ENCODE results near the gene WDFY1.

Gene WDFY1

GRCh38 chr2:223981241-223981640 is 36.1 kb upstream of the WDFY1 start:
- TF ChIP-seq CTCF (conservative IDR thresholded peaks at IDR 0.05; ENCODE audit: control insufficient read depth, insufficient read depth, low read depth, low read length), result no peak
- DNase-seq (ENCODE audit: low read depth), result no peak
- H3K4me3 ChIP-seq (ENCODE audit: control insufficient read depth, low read depth, low read length), result no peak overlapping the region

GRCh38 chr2:223980803-223981202 is 35.7 kb upstream of the WDFY1 start:
- no peak overlapping the region for H3K4me3 ChIP-seq (ENCODE audit: control insufficient read depth, low read depth, low read length)
- DNase-seq (ENCODE audit: low read depth), result no peak

GRCh38 chr2:223980397-223980735 is 35.2 kb upstream of the WDFY1 start:
- no peak for TF ChIP-seq CTCF (conservative IDR thresholded peaks at IDR 0.05; ENCODE audit: control insufficient read depth, insufficient read depth, low read depth, low read length)
- no peak overlapping the region for H3K4me3 ChIP-seq (ENCODE audit: control insufficient read depth, low read depth, low read length)
- no peak for DNase-seq (ENCODE audit: low read depth)

More at GRCh38 chr2:223980803-223981202, 35.7 kb upstream of the WDFY1 start:
- no peak for TF ChIP-seq CTCF (conservative IDR thresholded peaks at IDR 0.05; ENCODE audit: control insufficient read depth, insufficient read depth, low read depth, low read length)

GRCh38 chr2:223979730-223980396 is 34.7 kb upstream of the WDFY1 start:
- no peak overlapping the region for H3K4me3 ChIP-seq (ENCODE audit: control insufficient read depth, low read depth, low read length)
- peak; percentile 74 for DNase-seq (ENCODE audit: low read depth)
- TF ChIP-seq CTCF (conservative IDR thresholded peaks at IDR 0.05; ENCODE audit: control insufficient read depth, insufficient read depth, low read depth, low read length), result no peak

- no peak overlapping the region for H3K4me3 ChIP-seq (ENCODE audit: control insufficient read depth, low read depth, low read length)
- no peak for TF ChIP-seq CTCF (conservative IDR thresholded peaks at IDR 0.05; ENCODE audit: control insufficient read depth, insufficient read depth, low read depth, low read length)
- DNase-seq (ENCODE audit: low read depth), result no peak
These were observed 33.3 kb upstream of the WDFY1 start for GRCh38 chr2:223978451-223978850.

GRCh38 chr2:223976635-223977226 is 31.6 kb upstream of the WDFY1 start:
- H3K4me3 ChIP-seq (ENCODE audit: control insufficient read depth, low read depth, low read length), result no peak overlapping the region
- TF ChIP-seq CTCF (conservative IDR thresholded peaks at IDR 0.05; ENCODE audit: control insufficient read depth, insufficient read depth, low read depth, low read length), result no peak
- peak; percentile 46 for DNase-seq (ENCODE audit: low read depth)
